GM13977 (cell line): Measurements from ENCODE around the gene ELANE.
"Not testable (repeated sequence)": the region's sequence is repeated elsewhere in the genome, so short reads cannot be mapped to it uniquely, and the experiment has no call there.

Experiments
- DNase-seq: peaks from one replicate; pipeline ENCODE4 v3.0.0; 2012; ENCODE audit warnings: low spot score
- in situ Hi-C: fragments of 300-500 bp; cut with MboI; formaldehyde crosslinking; loops from one replicate; pipeline ENCODE4 v1.12.0; 2022; ENCODE audit warnings: low sequenced_read_pairs, low pct_unique_long_range_greater_than_20kb, mixed read lengths, inconsistent platforms; ENCODE audit not compliant: unreplicated experiment
- TF ChIP-seq, protein P1 (sequence below): IDR thresholded peaks from 2 replicates; pipeline ENCODE4 v1.5.1; 2012; ENCODE audit warnings: mild to moderate bottlenecking, control low read depth; ENCODE audit not compliant: insufficient read depth; ENCODE audit errors: extremely low read depth, missing control alignments

The ELANE gene

DNA sequence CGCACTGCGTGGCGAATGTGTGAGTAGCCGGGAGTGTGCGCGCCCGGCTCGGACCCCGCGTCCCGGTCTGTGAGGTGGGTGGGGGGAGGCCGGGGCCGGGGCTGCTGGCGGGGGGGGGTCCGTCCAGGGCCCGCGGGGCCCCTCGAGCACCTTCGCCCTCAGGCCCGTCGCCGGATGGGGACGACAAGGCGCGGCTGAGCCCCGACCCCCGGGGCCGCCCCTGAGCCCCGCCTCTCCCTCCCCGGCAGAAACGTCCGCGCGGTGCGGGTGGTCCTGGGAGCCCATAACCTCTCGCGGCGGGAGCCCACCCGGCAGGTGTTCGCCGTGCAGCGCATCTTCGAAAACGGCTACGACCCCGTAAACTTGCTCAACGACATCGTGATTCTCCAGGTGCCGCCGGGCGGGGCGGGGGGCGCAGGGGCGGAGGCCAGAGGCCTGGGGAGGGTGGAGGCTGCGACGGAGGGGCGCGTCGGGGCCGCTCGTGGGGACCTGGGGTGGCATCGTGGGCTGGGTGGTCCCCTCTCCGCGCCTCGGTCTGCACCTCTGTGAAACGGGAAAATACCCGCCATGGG is 997 bp downstream of the ELANE start:
- DNase-seq = no peak
- in situ Hi-C loops = loop anchor here (10.0 kb wide), 1 partner anchor 132 kb away; the partner anchor contains the start of gene WDR18
- TF ChIP-seq, protein P1, sequence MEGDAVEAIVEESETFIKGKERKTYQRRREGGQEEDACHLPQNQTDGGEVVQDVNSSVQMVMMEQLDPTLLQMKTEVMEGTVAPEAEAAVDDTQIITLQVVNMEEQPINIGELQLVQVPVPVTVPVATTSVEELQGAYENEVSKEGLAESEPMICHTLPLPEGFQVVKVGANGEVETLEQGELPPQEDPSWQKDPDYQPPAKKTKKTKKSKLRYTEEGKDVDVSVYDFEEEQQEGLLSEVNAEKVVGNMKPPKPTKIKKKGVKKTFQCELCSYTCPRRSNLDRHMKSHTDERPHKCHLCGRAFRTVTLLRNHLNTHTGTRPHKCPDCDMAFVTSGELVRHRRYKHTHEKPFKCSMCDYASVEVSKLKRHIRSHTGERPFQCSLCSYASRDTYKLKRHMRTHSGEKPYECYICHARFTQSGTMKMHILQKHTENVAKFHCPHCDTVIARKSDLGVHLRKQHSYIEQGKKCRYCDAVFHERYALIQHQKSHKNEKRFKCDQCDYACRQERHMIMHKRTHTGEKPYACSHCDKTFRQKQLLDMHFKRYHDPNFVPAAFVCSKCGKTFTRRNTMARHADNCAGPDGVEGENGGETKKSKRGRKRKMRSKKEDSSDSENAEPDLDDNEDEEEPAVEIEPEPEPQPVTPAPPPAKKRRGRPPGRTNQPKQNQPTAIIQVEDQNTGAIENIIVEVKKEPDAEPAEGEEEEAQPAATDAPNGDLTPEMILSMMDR = no peak

DNA sequence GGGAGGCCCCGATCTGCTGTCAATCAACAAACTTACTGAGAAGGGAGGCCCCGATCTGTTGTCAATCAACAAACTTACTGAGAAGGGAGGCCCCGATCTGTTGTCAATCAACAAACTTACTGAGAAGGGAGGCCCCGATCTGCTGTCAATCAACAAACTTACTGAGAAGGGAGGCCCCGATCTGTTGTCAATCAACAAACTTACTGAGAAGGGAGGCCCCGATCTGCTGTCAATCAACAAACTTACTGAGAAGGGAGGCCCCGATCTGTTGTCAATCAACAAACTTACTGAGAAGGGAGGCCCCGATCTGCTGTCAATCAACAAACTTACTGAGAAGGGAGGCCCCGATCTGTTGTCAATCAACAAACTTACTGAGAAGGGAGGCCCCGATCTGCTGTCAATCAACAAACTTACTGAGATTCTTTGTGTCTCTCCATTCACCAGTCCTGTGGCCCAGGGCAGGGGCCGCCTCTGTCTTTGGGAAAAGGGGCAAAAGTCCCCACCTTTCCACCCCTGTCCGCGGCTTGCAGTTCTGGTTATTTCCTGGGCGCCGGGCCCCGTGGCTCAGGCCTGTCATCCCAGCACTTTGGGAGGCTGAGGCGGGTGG is 1.6 kb downstream of the ELANE start:
- in situ Hi-C loops = loop anchor here (10.0 kb wide), 1 partner anchor 131 kb away; the partner anchor contains the start of gene WDR18
- not testable (repeated sequence) for DNase-seq

DNA sequence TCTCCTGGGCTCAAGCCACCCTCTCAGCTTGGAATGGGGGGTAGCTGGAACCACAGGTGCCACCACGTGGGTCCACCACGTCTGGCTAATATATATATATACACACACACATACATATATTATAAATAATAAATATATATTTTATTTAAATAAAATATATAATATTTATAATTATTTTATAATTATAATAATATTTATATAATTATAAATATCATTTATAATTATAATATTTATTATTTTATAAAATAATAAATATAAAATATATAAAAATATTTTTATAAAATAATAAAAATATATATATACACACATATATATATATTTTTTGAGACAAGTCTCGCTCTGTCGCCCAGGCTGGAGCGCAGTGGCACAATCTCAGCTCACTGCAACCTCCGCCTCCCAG is 2.4 kb downstream of the ELANE start:
- in situ Hi-C loops = loop anchor here (10.0 kb wide), 1 partner anchor 130 kb away; the partner anchor contains the start of gene WDR18
- no peak for DNase-seq
- TF ChIP-seq, protein P1 = no peak

DNA sequence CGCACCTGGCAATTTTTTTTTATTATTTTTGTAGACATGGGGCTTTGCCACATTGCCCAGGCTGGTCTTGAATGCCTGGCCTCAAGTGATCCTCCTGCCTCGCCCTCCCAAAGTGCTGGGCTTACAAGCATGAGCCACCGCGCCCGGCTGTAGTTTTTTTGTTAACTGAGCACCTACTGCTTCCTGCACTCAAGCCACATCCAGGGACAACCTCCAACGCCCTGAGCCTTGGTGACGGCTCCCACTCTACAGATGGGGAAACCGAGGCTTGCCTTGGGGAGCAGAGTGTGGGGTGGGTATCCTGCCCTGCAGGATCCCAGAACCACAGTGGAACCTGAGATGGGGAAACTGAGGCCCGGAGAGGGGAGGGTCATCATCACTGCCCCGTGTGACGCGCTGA is 3.0 kb downstream of the ELANE start:
- TF ChIP-seq, protein P1 = no peak
- no peak for DNase-seq
- in situ Hi-C loops = loop anchor here (10.0 kb wide), 1 partner anchor 130 kb away; the partner anchor contains the start of gene WDR18

DNA sequence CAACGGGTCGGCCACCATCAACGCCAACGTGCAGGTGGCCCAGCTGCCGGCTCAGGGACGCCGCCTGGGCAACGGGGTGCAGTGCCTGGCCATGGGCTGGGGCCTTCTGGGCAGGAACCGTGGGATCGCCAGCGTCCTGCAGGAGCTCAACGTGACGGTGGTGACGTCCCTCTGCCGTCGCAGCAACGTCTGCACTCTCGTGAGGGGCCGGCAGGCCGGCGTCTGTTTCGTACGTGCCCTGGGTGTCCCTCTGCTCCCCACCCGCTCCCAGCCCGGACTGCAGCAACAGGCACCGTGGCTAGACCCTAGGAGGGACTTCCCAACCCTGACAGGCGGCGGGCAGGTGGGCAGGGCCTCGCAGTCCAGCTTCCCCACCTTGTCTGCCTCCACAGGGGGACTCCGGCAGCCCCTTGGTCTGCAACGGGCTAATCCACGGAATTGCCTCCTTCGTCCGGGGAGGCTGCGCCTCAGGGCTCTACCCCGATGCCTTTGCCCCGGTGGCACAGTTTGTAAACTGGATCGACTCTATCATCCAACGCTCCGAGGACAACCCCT is 3.5 kb downstream of the ELANE start:
- DNase-seq = no peak
- TF ChIP-seq, protein P1 = no peak
- in situ Hi-C loops = loop anchor here (10.0 kb wide), 1 partner anchor 129 kb away; the partner anchor contains the start of gene WDR18

DNA sequence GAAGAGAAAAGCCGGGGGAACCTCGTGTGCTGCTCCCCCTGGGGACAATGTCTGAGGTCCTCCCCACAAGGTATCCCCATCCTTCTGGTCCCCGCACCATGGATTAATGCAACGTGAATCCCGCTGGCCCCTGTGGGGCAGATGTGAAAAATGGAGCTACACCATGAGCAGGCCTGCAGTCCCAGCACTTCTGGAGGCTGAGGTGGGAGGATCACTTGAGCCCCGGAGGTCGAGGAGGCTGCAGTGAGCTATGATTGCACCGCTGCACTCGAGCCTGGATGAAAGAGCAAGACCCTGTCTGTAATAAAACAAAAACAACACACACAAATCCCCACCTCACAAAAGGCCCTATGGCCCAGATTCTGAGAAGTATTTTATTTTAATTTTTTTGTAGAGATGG is 6.2 kb downstream of the ELANE start:
- TF ChIP-seq, protein P1 = no peak
- no peak for DNase-seq
- in situ Hi-C loops = loop anchor here (10.0 kb wide), 1 partner anchor 127 kb away; the partner anchor contains the start of gene WDR18
